Measurements from ENCODE around the gene LAMTOR3.
"Not testable (repeated sequence)": the region's sequence is repeated elsewhere in the genome, so short reads cannot be mapped to it uniquely, and the experiment has no call there.

Gene LAMTOR3

DNA sequence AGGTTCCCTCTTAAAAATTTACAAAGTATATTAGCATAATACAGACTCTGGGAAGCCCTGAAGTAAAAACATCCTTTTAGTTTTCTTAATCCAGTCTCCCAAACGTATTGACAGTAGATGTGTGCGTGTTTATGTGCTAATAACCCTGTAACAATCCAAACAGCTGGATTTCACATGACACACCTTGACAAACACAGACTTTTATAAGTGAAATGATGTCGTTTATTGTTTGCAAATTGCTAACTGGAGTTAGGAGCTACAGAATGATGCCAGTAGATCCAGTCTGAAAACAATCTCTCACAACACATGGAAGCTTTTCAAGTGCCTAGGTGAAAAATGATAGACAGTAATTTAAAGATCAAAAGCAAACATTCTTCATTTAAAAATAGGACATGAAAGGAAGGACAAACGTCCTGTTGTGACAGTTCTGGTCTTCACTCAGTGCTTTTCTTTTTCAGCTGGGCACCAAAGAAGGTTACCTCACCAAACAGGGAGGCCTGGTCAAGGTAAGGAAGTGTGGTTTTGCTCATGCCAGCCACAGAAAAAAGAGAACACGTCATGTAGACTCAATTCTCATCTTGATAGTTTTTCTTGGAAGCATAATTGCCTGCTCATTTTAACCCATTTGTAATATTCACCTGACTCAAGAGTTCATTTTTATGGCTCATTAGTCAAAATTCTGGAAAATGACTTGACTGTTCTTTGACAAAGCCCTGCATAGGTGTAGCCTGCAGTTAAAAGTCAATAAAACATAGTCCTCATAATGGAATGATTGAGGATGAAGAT lies 32.9 kb downstream of the LAMTOR3 start:
- DNase-seq, result no peak

DNA sequence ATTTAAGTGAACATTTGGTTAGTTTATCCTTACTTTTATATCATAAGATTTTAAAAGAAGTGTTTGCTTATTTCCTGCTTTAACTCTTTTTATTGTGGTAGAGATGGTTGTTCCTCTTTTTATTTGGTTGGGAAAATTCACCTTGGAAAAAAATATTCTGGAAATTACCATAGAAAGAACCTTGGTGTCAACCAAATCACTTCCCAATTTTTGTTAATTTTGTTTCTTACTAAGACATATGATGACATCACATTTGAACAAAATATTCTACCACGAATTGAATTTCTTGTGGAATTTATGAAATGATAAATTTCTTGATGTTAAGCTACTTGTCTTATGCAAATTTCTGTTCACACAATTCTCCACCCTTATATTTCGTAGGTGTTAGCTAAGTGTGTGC lies 33.7 kb downstream of the LAMTOR3 start:
- no peak for DNase-seq

DNA sequence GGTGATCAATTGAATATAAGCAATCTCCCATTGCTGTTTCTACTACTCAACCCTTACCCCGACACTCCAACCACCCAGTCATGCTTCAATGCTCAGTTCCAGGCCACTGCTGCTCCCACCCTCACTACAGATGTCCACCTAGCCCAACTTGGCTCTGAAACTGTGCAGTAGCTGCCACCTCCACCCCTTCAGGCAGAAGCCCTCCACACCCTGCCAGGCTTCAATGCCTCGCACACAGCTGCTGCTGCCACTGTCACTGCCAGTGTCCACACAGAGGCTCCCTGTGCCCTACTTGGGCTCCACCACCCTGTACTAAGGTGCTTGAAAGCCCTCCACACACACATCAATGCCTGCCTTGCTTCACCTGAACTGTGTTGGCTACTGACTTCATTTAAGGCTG lies 34.6 kb downstream of the LAMTOR3 start:
- DNase-seq, result no peak

GRCh38 chr4:99857307-99857706 lies 36.9 kb downstream of the LAMTOR3 start:
- DNase-seq, result no peak

GRCh38 chr4:99856166-99856565 lies 38.1 kb downstream of the LAMTOR3 start:
- DNase-seq, result no peak

GRCh38 chr4:99855678-99856077 lies 38.5 kb downstream of the LAMTOR3 start:
- DNase-seq, result no peak

DNA sequence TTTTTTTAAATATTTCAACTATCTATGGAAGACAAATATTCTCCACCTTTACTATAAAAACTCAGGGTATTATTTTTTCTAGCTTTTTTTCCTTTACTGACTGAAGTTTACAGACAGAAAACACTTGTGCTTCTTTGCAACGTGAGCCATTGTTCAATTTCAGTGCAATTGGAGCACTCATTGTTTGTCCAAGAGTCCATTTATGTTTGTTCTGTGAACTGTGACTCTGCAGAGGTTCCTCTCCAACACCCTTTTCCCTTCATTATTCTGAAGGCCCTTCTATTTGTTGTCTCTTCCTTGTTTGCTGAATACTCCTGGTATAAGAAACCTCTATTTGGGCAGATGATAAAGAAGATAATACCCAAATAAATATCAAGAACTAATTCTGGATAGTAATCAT lies 40.2 kb downstream of the LAMTOR3 start:
- no peak for DNase-seq

DNA sequence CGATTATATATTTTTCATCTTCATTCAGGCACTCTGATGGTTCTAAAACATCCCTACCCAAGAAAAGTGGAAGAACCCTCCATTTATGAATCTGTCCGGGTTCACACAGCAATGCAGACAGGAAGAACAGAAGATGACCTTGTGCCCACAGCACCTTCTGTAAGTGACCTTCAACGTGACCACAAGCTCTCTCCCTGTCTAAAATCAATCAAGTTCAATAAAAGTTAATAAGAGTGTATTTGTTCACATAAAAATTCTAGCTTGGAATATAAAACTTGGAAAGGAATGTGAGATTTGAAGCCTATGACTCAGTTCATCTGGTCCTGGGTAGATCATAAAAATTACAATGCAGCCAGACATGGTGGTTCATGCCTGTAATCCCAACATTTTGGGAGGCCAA lies 41.0 kb downstream of the LAMTOR3 start:
- no peak for DNase-seq

- no peak for DNase-seq
Measured at GRCh38 chr4:99852199-99852749, 42.0 kb downstream of the LAMTOR3 start.

DNA sequence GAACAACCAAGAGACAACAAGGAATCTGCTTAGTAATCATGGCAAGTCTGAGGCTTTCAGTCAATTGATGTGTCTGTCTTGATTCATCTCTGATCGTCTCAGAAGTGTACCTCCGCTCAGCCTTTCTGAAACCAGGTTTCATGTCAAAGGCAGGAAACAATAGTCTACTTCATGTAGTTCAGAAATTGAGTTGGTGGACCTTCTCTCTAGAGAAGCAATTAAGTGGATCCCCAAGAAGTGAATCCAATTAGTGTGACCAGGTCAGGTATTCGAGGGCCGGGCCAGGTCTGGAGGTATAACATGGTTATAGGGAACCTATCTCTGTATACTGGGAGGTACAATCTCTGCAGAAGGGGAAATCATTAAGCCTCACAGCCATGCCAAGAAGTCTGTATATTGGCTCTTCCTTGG lies 45.6 kb downstream of the LAMTOR3 start:
- DNase-seq, result no peak

- no peak for DNase-seq
Measured at GRCh38 chr4:99847362-99847976, 46.8 kb downstream of the LAMTOR3 start.

DNA sequence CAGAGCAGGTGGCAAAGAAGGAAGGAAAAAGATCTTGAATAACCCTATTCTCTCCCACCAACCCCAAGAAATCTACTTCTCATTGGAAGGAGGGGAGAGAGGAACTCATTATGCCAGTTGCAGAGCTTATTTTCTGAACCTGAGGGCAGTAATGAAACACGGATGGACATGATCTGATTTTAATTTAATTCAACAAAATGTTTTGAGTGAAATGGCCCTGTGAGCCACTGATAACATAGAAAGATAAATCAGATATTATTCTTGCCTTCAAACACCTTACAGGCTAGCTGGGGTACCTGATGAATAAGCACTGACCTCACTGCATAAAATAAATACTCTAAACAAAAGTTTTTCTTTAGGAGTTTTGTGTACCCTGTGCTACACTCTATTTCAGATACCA lies 47.3 kb downstream of the LAMTOR3 start:
- no peak for DNase-seq

GRCh38 chr4:99845708-99846469 lies 48.3 kb downstream of the LAMTOR3 start:
- DNase-seq, result no peak

DNA sequence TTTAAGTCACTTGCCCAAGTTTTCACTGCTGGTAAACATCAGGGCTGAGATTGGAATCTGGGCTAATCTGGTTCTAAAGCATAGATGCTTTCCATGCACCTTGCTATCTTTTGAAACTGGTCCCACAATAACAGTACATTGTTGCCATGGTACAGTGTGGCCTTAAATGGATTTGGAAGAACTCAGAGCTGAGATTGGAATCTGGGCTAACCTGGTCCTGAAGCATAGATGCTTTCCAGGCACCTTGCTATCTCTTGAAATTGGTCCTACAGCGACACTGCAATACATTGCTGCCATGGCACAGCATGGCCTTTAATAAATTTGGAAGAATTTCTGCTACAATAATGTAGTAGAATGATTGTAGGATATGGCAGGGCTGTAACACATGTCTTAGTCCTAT lies 49.0 kb downstream of the LAMTOR3 start:
- DNase-seq, result no peak

DNA sequence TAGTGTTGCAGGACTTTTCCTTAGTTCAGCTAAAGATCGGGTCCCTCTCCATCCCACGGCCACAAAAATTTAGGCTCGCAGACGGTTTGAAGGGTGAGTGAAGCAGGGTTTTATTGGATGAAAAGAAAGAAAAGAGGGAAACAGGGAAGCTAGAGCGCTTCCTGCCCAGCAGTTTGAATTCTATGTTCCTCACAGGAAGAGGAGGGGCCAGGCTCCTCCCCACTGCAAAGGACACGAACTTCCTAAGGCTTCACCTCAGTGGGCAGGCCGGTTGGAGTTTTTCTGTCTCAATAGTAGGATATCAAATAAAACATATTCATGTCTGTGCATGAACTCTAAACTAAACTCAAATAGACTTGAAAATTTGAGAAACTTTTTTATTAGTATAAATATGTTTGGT lies 50.2 kb downstream of the LAMTOR3 start:
- no peak for DNase-seq

DNA sequence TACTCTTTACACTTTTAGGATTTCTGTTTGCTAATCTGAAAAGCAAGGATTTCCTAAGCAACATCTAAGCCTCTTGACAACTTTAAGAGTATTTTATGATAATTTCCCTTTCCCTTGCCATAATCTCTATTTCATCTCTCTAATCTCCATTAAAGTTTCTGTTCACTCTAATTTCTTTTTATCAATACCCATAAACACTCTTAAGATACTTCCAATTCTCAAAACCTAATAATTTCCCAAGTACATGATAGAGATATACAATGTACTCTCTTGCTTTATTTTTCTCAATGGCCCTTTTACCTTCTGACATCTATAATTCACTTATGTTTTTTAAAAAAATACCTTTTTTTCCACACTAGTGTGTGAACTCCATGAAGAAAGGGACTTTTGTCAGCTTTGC lies 50.8 kb downstream of the LAMTOR3 start:
- DNase-seq, result no peak

DNA sequence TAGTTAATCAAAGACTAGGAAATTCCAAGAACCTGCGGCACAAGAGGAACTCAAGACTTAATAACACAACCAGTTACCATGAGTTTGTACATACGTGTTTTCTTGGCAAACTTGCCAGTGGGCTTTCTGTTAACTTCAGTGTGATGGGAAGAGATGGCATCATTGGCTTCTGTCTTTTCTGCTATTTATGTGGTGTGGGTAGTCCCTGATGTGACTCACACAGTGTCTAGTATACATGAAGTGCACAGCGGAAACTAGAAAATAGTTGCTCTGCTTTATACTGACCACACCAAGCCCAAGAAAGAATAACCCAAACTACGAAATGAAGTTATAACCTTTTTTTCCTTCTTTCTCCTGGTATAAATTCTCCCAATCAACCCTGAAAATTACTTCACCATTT lies 53.1 kb downstream of the LAMTOR3 start:
- DNase-seq, result no peak

GRCh38 chr4:99838927-99839326 lies 55.3 kb downstream of the LAMTOR3 start:
- no peak for DNase-seq

DNA sequence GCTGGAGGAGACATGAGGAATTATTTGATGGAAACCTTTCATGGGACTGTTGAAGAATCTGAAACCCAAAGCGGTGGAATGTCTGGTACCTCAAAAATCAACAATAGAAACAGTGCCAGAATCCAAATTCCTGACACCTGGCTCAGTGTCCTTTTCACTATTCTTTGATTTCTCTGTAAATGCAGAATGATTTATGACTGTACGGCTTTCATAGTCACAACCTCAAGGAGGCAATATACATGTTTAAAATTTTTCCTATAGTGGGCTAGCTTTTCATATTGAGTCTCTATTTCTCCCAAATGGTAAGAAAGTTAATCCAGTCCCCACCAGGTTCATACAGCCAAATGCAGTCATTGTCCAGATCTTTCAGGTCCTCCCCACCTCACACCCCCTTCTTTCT lies 58.3 kb downstream of the LAMTOR3 start:
- no peak for DNase-seq

DNA sequence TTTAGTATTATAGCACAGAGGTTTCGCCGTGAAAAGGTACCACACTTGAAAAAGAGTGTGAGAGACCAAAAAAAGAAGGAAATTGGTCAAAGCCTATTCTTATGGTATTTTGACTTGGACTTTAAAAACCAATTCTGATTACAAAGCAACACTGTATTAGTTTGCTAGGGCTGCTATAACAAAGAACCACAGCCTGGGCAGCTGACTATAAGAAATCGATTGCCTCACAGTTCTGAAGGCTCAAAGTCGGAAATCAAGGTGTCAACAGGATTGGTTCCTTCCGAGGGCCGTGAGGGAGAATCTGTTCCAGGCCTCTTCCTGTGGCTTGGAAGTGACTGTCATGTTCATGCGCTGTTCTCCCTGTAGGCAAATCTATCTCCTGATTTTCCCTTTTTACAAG lies 59.7 kb downstream of the LAMTOR3 start:
- no peak for DNase-seq

- no peak for DNase-seq
Measured at GRCh38 chr4:99833756-99834155, 60.5 kb downstream of the LAMTOR3 start.

DNA sequence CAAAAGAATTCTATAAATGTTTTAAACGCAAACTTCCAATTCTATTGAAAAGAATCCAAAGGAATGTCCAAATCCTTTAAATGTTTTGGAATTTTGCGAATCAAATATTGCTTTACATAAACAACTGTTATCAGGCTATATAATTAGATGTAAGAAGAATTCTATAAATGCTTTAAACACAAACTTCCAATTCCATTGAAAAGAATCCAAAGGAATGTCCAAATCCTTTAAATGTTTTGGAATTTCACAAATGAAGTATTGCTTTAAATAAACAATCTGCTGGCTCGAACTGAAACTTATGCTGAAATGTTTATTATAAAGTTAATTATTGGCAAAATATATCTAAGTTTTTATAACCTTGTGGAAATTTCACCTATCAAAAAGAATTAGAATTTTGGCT lies 61.5 kb downstream of the LAMTOR3 start:
- no peak for DNase-seq

DNA sequence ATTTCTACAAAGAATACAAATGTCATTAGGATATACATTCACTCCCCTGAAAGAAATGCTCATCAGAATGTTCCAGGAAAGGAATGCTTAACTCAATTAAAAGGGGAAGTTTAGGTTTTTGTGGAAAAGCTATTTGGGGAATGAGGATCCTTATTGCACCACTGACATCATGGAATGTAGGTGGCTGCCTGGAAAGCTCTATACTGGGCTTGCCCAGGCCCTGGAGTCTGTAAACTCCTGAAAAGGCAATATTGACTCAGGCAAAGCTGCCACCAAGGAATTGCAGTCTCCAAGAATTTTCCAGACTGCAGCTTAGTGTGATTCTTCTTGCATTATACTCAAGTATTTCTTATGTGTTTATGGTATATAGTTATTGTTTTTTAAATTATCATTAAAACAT lies 61.9 kb downstream of the LAMTOR3 start:
- no peak for DNase-seq

- not testable (repeated sequence) for DNase-seq
Measured at GRCh38 chr4:99830051-99830450, 64.2 kb downstream of the LAMTOR3 start.

All from activated naive CD4-positive, alpha-beta T cell (primary cell).